GM23338 (cell line): ENCODE measurements around the gene CD5L. TPM values are rescaled to one million over a fixed set of nuclear protein-coding genes. Genes with fewer than 3 reads are reported as not detected.

ENCODE experiments used
- ATAC-seq: fragments of 200-7000 bp; cut with Tn5 transposase; 3 replicates; pipeline ENCODE4 v1.9.1; 2020
- DNase-seq: peaks from one replicate; pipeline ENCODE4 v3.0.0-alpha.2; 2015; ENCODE audit warnings: low spot score
- H2AFZ ChIP-seq: fragments of 200-600 bp; sonication (generic); 2 replicates; pipeline ENCODE4 v1.8.0; 2016; ENCODE audit warnings: antibody characterized with exemption, mild to moderate bottlenecking, moderate library complexity
- H3F3A ChIP-seq: fragments of 200-600 bp; sonication (generic); replicated peaks from 2 replicates; pipeline ENCODE4 v1.8.0; 2017; ENCODE audit warnings: antibody characterized with exemption, mixed run types, low read depth
- H3K27ac ChIP-seq: fragments of 200-600 bp; sonication (generic); 2 replicates; pipeline ENCODE4 v1.6.1; 2016; ENCODE audit warnings: low read depth
- H3K27me3 ChIP-seq: fragments of 200-600 bp; sonication (generic); 2 replicates; pipeline ENCODE4 v1.8.0; 2016; ENCODE audit warnings: mild to moderate bottlenecking, mixed run types, moderate library complexity; ENCODE audit not compliant: insufficient read depth
- H3K36me3 ChIP-seq: fragments of 200-600 bp; sonication (generic); 2 replicates; pipeline ENCODE4 v1.8.0; 2016; ENCODE audit warnings: mild to moderate bottlenecking; ENCODE audit not compliant: insufficient read depth
- H3K4me1 ChIP-seq: fragments of 200-600 bp; sonication (generic); 2 replicates; pipeline ENCODE4 v1.8.0; 2016; ENCODE audit warnings: mild to moderate bottlenecking, moderate library complexity; ENCODE audit not compliant: insufficient read depth
- H3K4me2 ChIP-seq: fragments of 200-600 bp; sonication (generic); 2 replicates; pipeline ENCODE4 v1.7.1; 2017; ENCODE audit warnings: mixed run types
- H3K4me3 ChIP-seq: fragments of 200-600 bp; sonication (generic); 2 replicates; pipeline ENCODE4 v1.6.1; 2016; ENCODE audit warnings: mixed run types
- H3K79me2 ChIP-seq: fragments of 200-600 bp; sonication (generic); replicated peaks from 2 replicates; pipeline ENCODE4 v1.8.0; 2017; ENCODE audit warnings: mild to moderate bottlenecking; ENCODE audit not compliant: insufficient read depth
- H3K9me2 ChIP-seq: fragments of 200-600 bp; sonication (generic); 2 replicates; pipeline ENCODE4 v1.8.0; 2017; ENCODE audit not compliant: insufficient read depth
- H4K20me1 ChIP-seq: fragments of 200-600 bp; sonication (generic); replicated peaks from 2 replicates; pipeline ENCODE4 v1.8.0; 2017; ENCODE audit warnings: mild to moderate bottlenecking; ENCODE audit not compliant: insufficient read depth
- H3K27ac Mint-ChIP-seq: 2 replicates; pipeline ENCODE4 v1.8.0; 2020; ENCODE audit warnings: inconsistent platforms, mild to moderate bottlenecking, moderate library complexity, mixed read lengths
- H3K27me3 Mint-ChIP-seq: 3 replicates; pipeline ENCODE4 v1.8.0; 2022; ENCODE audit warnings: low read depth, mild to moderate bottlenecking, moderate library complexity, mixed read lengths, inconsistent platforms; ENCODE audit not compliant: insufficient read depth, poor library complexity
- H3K36me3 Mint-ChIP-seq: 3 replicates; pipeline ENCODE4 v1.8.0; 2021; ENCODE audit warnings: low read depth, mild to moderate bottlenecking, inconsistent platforms, moderate library complexity, mixed read lengths
- H3K4me1 Mint-ChIP-seq: 3 replicates; pipeline ENCODE4 v1.8.0; 2020; ENCODE audit warnings: mild to moderate bottlenecking, inconsistent platforms, mixed read lengths
- H3K4me3 Mint-ChIP-seq: 3 replicates; pipeline ENCODE4 v1.8.0; 2021; ENCODE audit warnings: moderate library complexity, mild to moderate bottlenecking, inconsistent platforms, mixed read lengths
- H3K9me3 Mint-ChIP-seq: 3 replicates; pipeline ENCODE4 v1.8.0; 2020; ENCODE audit warnings: moderate library complexity, mild to moderate bottlenecking, inconsistent platforms, mixed read lengths
- EZH2phosphoT487 ChIP-seq: fragments of 200-600 bp; sonication (generic); IDR thresholded peaks from one replicate; pipeline ENCODE4 v1.8.1; 2018; ENCODE audit warnings: antibody characterized with exemption; ENCODE audit not compliant: unreplicated experiment
- NANOG ChIP-seq: IDR thresholded peaks from 2 replicates; pipeline ENCODE4 v1.6.1; 2016; ENCODE audit warnings: antibody characterized with exemption, borderline replicate concordance
- STAT1 ChIP-seq: IDR thresholded peaks from one replicate; pipeline ENCODE4 v1.6.1; 2016; ENCODE audit warnings: antibody characterized with exemption; ENCODE audit not compliant: unreplicated experiment
- ZNF114 ChIP-seq: fragments of 250-450 bp; sonication (Bioruptor Pico); IDR thresholded peaks from 2 replicates; pipeline ENCODE4 v1.5.0; 2020; ENCODE audit warnings: mild to moderate bottlenecking, moderate library complexity
- polyA plus RNA-seq: library from polyadenylated mRNA; unstranded; fragments of >200 nt; fragmentation: Nextera tagmentation; extraction: Ambion mirVana; gene quantifications from 2 replicates; pipeline ENCODE4 v1.2.1, GENCODE V29; 2016
- total RNA-seq: library from RNA; depleted of rRNA; stranded (reverse); fragments of >200 nt; shearing (Covaris generic); gene quantifications from 2 replicates; pipeline ENCODE4 v1.2.3, GENCODE V29; 2014
- TF ChIP-seq, protein P1 (sequence below): fragments of 250-450 bp; sonication (Bioruptor Pico); IDR thresholded peaks from 2 replicates; pipeline ENCODE4 v1.5.0; 2020; ENCODE audit warnings: mild to moderate bottlenecking, moderate library complexity
- TF ChIP-seq, protein P2 (sequence below): IDR thresholded peaks from 2 replicates; pipeline ENCODE4 v1.6.1; 2016; ENCODE audit warnings: antibody characterized with exemption
- TF ChIP-seq, protein P3 (sequence below), 2 experiments: fragments of 200-600 bp in 1 of 2; sonication (generic) in 1 of 2; conservative IDR thresholded peaks; 2 replicates each; pipeline versions ENCODE4 v1.5.1 to v1.6.1; 2016 to 2017; ENCODE audit warnings: antibody characterized with exemption in 2 of 2, low read depth in 2 of 2, mild to moderate bottlenecking in 2 of 2, moderate library complexity in 1 of 2

The CD5L gene
- total and polyA plus RNA-seq, 2 experiments from 2014 or later: not detected

DNA sequence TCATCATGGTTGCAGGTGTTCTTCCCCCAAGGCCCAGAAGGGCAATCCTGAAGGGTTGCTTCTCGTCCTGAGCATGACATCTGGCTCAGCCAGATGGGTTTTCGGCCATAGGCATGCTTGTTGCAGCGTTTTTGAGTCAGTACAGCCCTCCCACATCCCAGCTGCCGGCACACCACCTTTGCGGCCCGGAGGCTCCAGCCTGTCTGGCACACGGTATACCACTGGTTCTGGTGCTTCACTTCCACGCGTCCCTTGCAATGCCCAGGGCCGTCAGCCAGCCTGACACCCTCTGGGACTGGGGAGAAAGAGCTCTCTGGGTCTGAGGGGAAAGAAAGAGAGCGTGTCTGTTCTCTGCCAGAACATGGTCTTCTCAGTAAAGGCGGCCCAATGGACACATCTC is 7.2 kb downstream of the CD5L start (continued):
- TF ChIP-seq, protein P1, sequence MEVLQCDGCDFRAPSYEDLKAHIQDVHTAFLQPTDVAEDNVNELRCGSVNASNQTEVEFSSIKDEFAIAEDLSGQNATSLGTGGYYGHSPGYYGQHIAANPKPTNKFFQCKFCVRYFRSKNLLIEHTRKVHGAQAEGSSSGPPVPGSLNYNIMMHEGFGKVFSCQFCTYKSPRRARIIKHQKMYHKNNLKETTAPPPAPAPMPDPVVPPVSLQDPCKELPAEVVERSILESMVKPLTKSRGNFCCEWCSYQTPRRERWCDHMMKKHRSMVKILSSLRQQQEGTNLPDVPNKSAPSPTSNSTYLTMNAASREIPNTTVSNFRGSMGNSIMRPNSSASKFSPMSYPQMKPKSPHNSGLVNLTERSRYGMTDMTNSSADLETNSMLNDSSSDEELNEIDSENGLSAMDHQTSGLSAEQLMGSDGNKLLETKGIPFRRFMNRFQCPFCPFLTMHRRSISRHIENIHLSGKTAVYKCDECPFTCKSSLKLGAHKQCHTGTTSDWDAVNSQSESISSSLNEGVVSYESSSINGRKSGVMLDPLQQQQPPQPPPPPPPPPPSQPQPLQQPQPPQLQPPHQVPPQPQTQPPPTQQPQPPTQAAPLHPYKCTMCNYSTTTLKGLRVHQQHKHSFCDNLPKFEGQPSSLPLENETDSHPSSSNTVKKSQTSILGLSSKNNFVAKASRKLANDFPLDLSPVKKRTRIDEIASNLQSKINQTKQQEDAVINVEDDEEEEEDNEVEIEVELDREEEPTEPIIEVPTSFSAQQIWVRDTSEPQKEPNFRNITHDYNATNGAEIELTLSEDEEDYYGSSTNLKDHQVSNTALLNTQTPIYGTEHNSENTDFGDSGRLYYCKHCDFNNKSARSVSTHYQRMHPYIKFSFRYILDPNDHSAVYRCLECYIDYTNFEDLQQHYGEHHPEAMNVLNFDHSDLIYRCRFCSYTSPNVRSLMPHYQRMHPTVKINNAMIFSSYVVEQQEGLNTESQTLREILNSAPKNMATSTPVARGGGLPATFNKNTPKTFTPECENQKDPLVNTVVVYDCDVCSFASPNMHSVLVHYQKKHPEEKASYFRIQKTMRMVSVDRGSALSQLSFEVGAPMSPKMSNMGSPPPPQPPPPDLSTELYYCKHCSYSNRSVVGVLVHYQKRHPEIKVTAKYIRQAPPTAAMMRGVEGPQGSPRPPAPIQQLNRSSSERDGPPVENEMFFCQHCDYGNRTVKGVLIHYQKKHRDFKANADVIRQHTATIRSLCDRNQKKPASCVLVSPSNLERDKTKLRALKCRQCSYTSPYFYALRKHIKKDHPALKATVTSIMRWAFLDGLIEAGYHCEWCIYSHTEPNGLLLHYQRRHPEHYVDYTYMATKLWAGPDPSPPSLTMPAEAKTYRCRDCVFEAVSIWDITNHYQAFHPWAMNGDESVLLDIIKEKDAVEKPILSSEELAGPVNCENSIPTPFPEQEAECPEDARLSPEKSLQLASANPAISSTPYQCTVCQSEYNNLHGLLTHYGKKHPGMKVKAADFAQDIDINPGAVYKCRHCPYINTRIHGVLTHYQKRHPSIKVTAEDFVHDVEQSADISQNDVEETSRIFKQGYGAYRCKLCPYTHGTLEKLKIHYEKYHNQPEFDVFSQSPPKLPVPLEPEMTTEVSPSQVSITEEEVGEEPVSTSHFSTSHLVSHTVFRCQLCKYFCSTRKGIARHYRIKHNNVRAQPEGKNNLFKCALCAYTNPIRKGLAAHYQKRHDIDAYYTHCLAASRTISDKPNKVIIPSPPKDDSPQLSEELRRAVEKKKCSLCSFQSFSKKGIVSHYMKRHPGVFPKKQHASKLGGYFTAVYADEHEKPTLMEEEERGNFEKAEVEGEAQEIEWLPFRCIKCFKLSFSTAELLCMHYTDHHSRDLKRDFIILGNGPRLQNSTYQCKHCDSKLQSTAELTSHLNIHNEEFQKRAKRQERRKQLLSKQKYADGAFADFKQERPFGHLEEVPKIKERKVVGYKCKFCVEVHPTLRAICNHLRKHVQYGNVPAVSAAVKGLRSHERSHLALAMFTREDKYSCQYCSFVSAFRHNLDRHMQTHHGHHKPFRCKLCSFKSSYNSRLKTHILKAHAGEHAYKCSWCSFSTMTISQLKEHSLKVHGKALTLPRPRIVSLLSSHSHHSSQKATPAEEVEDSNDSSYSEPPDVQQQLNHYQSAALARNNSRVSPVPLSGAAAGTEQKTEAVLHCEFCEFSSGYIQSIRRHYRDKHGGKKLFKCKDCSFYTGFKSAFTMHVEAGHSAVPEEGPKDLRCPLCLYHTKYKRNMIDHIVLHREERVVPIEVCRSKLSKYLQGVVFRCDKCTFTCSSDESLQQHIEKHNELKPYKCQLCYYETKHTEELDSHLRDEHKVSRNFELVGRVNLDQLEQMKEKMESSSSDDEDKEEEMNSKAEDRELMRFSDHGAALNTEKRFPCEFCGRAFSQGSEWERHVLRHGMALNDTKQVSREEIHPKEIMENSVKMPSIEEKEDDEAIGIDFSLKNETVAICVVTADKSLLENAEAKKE (CRISPR knock-in tag): no peak
- TF ChIP-seq STAT1 (no peak), EZH2phosphoT487 (no peak), ZNF114 (CRISPR knock-in tag) (no peak), NANOG (no peak)
- TF ChIP-seq, protein P2, sequence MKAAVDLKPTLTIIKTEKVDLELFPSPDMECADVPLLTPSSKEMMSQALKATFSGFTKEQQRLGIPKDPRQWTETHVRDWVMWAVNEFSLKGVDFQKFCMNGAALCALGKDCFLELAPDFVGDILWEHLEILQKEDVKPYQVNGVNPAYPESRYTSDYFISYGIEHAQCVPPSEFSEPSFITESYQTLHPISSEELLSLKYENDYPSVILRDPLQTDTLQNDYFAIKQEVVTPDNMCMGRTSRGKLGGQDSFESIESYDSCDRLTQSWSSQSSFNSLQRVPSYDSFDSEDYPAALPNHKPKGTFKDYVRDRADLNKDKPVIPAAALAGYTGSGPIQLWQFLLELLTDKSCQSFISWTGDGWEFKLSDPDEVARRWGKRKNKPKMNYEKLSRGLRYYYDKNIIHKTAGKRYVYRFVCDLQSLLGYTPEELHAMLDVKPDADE: no peak

DNA sequence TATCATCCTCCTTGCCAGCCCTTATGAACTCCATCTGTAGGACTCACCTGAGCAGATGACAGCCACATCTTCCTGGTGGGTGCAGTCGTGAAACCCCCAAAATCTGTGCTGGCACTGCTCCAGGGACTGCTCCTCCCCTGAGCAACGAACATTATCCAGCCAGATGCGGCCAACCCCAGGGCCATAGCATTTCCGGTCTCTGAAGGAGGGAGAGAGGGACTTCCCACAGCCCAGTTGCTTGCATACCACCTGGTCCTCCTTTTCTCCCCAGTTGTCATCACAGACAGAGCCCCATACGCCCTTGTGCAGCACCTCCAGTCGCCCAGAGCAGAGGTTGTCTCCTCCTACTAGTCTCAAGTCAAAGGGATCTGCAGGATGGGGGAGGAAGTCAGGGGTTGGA is 8.5 kb downstream of the CD5L start:
- Histone ChIP-seq H3K27me3 (no peaks in the 10 kb centered on the region), H2AFZ (no peak overlapping the region), H3K79me2 (no peaks in the 10 kb centered on the region), H3K9me2 (peaks cover 17% of the 10 kb centered on the region; the same call in 1 of the 2 replicates), H3K4me2 (no peak overlapping the region), H3K27ac (no peak overlapping the region), H3K4me1 (no peaks in the 10 kb centered on the region), H3K36me3 (no peaks in the 10 kb centered on the region), H3K4me3 (no peak overlapping the region), H4K20me1 (no peaks in the 10 kb centered on the region), H3F3A (no peaks in the 10 kb centered on the region)
- Mint-ChIP-seq H3K4me3 (no peak overlapping the region), H3K27me3 (no peaks in the 10 kb centered on the region), H3K9me3 (no peaks in the 10 kb centered on the region; the same call in 2 of the 3 replicates), H3K4me1 (no peaks in the 10 kb centered on the region), H3K36me3 (no peaks in the 10 kb centered on the region), H3K27ac (no peak overlapping the region)
- no peak for ATAC-seq
- no peak for DNase-seq
- TF ChIP-seq, protein P1 (CRISPR knock-in tag): no peak
- TF ChIP-seq, protein P3, sequence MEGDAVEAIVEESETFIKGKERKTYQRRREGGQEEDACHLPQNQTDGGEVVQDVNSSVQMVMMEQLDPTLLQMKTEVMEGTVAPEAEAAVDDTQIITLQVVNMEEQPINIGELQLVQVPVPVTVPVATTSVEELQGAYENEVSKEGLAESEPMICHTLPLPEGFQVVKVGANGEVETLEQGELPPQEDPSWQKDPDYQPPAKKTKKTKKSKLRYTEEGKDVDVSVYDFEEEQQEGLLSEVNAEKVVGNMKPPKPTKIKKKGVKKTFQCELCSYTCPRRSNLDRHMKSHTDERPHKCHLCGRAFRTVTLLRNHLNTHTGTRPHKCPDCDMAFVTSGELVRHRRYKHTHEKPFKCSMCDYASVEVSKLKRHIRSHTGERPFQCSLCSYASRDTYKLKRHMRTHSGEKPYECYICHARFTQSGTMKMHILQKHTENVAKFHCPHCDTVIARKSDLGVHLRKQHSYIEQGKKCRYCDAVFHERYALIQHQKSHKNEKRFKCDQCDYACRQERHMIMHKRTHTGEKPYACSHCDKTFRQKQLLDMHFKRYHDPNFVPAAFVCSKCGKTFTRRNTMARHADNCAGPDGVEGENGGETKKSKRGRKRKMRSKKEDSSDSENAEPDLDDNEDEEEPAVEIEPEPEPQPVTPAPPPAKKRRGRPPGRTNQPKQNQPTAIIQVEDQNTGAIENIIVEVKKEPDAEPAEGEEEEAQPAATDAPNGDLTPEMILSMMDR (conservative IDR thresholded peaks at IDR 0.05; ENCODE audit: low read depth in 2 of 2): no peak
- TF ChIP-seq STAT1: no peak
